Thoracic aorta (tissue), 2 donors: ENCODE measurements around the gene MGAT3. TPM values are rescaled to one million over a fixed set of nuclear protein-coding genes. Genes with fewer than 3 reads are reported as not detected.

ENCODE experiments used
- ATAC-seq: fragments of 150-250 bp; one replicate; pipeline ENCODE4 v1.8.0; 2017; ENCODE audit warnings: low read depth; ENCODE audit not compliant: insufficient number of reproducible peaks, low FRiP score
- DNase-seq: peaks from one replicate; pipeline ENCODE4 v3.0.0-alpha.2; 2020; ENCODE audit warnings: low spot score
- H3K27ac ChIP-seq, 2 donors: fragments of 200-600 bp; sonication (generic); 1 replicate in 1 of 2; 2 replicates in 1 of 2; pipeline ENCODE4 v1.5.1; 2016; ENCODE audit warnings: mild to moderate bottlenecking in 2 of 2, moderate library complexity in 2 of 2
- H3K27me3 ChIP-seq: fragments of 200-600 bp; sonication (generic); replicated peaks from 2 replicates; pipeline ENCODE4 v1.6.0; 2016; ENCODE audit warnings: mild to moderate bottlenecking; ENCODE audit not compliant: insufficient read depth
- H3K36me3 ChIP-seq: fragments of 200-600 bp; sonication (generic); one replicate; pipeline ENCODE4 v1.5.1; 2016
- H3K4me1 ChIP-seq, 2 donors: fragments of 200-600 bp; sonication (generic); 1 replicate in 1 of 2; 2 replicates in 1 of 2; pipeline versions ENCODE4 v1.5.1 to v1.6.0; 2016; ENCODE audit warnings: low read depth in 2 of 2, mild to moderate bottlenecking in 1 of 2; ENCODE audit not compliant: control insufficient read depth in 1 of 2
- H3K4me3 ChIP-seq: fragments of 200-600 bp; sonication (generic); 2 replicates; pipeline ENCODE4 v1.5.1; 2016; ENCODE audit warnings: mild to moderate bottlenecking
- H3K9me3 ChIP-seq: fragments of 200-600 bp; sonication (generic); 2 replicates; pipeline ENCODE4 v1.5.1; 2016
- CTCF ChIP-seq: fragments of 200-600 bp; sonication (generic); IDR thresholded peaks from one replicate; pipeline ENCODE4 v1.5.1; 2019; ENCODE audit warnings: antibody characterized with exemption
- total RNA-seq, 2 donors: library from RNA; depleted of rRNA; stranded (reverse); fragments of >200 nt; gene quantifications; one replicate each; pipeline versions ENCODE4 v1.1.0 to v1.2.3, GENCODE V29; 2016

Gene MGAT3
- total RNA-seq, 2 donors from 2014 or later: 1.1 to 3.2 TPM

GRCh38 chr22:39530692-39531331, 74.0 kb downstream of the MGAT3 start:
- H3K27me3 ChIP-seq: no peaks in the 10 kb centered on the region
- DNase-seq (no peak), ATAC-seq (no peak)
- H3K9me3 ChIP-seq: no peaks in the 10 kb centered on the region
- H3K4me1 ChIP-seq: peaks cover 28 to 67% of the 10 kb centered on the region in 2 donors
- peaks cover 3% of the 10 kb centered on the region for H3K36me3 ChIP-seq
- TF ChIP-seq CTCF: no peak
- no peak overlapping the region for H3K27ac ChIP-seq
- no peak overlapping the region for H3K4me3 ChIP-seq

GRCh38 chr22:39532215-39533073, 75.6 kb downstream of the MGAT3 start, which contains the start of gene RPS19BP1:
RPS19BP1 (minus strand) TSS chr22:39532748; CDS start chr22:39532738, 10 bp downstream.
- H3K27ac ChIP-seq: peak within 1 kb of the TSS; percentile 80 to 85
- no peak for TF ChIP-seq CTCF
- peaks cover 28 to 54% of the 10 kb centered on the region in 2 donors for H3K4me1 ChIP-seq

GRCh38 chr22:39534092-39534506, 77.3 kb downstream of the MGAT3 start:
- H3K27me3 ChIP-seq: no peaks in the 10 kb centered on the region
- H3K4me1 ChIP-seq: peaks cover 21 to 37% of the 10 kb centered on the region in 2 donors
- ATAC-seq (no peak), DNase-seq (no peak)
- peaks cover 3% of the 10 kb centered on the region for H3K36me3 ChIP-seq
- no peaks in the 10 kb centered on the region for H3K9me3 ChIP-seq
- H3K27ac ChIP-seq: no peak overlapping the region
- no peak overlapping the region for H3K4me3 ChIP-seq
- no peak for TF ChIP-seq CTCF

More at GRCh38 chr22:39532215-39533073, 75.6 kb downstream of the MGAT3 start, which contains the start of gene RPS19BP1:
- Histone ChIP-seq H3K27me3 (no peaks in the 10 kb centered on the region), H3K36me3 (peaks cover 3% of the 10 kb centered on the region), H3K4me3 (peak within 1 kb of the TSS; percentile 81), H3K9me3 (no peaks in the 10 kb centered on the region)
- peak; percentile 97 for DNase-seq
- peak; percentile 89 for ATAC-seq

DNA sequence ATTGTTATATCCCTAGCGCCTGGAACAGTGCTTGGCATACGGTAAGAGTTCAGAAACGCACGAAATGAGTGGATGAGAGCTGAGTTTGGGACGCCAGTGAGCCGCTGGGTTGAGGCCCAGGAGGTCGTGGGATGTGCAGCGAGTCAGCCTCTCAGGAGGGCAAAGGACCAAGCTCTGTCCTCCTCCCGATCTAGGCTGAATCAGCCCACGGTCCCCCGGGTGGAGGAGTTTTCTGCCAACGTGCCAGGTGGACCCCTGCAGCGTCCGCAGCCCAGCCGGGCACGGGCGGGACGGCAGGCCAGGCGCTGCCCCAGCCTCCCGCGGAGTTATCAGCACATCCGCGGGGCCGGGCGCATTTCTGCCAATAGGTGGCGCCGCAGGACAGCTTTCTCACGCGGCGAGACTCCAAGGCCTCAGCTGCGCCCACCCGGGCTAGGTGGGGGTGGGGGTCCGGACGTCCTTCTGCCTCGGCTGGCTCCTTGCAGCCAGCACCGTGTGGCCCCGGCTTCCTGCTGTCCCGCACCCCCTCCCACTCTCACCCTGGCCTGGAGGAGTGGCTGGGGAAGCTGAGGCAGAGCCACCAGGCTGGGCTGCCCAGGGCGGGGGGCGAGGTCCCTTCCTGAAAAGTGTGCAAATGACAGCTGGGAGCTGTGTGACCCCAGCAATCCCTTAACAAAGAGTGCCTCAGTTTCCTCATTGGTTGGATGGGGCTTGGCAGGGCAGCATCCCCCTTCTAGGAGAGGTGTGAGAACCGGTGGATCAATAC, 78.0 kb downstream of the MGAT3 start:
- H3K4me1 ChIP-seq: peaks cover 16 to 31% of the 10 kb centered on the region in 2 donors
- no peak overlapping the region for H3K27ac ChIP-seq
- no peaks in the 10 kb centered on the region for H3K27me3 ChIP-seq
- H3K4me3 ChIP-seq: no peak overlapping the region
- no peak for DNase-seq
- peaks cover 3% of the 10 kb centered on the region for H3K36me3 ChIP-seq
- no peak for ATAC-seq
- peak; percentile 89 for TF ChIP-seq CTCF
- no peaks in the 10 kb centered on the region for H3K9me3 ChIP-seq
